SH-SY5Y (cell line): ENCODE results near the gene SURF2.

Source experiments
- GATA2 ChIP-seq: IDR thresholded peaks from 2 replicates; pipeline ENCODE4 v1.6.1; 2011; ENCODE audit warnings: mild to moderate bottlenecking, low read depth, low read length
- GATA3 ChIP-seq: IDR thresholded peaks from 2 replicates; pipeline ENCODE4 v1.6.1; 2011; ENCODE audit warnings: low read depth, mild to moderate bottlenecking, low read length, moderate library complexity

SURF2 gene

GRCh38 chr9:133356391-133357091, at the start of gene SURF2, which contains the start of gene SURF1:
TSS of gene SURF2 (plus strand) at chr9:133356550. CDS start at chr9:133356593, 43 bp downstream.
TSS of gene SURF1 (minus strand) at chr9:133356487. CDS start at chr9:133356453, 34 bp downstream.
- no peak for TF ChIP-seq GATA3

- no peak for TF ChIP-seq GATA2
- no peak for TF ChIP-seq GATA3
Measured at GRCh38 chr9:133307301-133307700, 49.0 kb upstream of the SURF2 start.

- no peak for TF ChIP-seq GATA3
- TF ChIP-seq GATA2: no peak
Measured at GRCh38 chr9:133309608-133310007, 46.7 kb upstream of the SURF2 start.

DNA sequence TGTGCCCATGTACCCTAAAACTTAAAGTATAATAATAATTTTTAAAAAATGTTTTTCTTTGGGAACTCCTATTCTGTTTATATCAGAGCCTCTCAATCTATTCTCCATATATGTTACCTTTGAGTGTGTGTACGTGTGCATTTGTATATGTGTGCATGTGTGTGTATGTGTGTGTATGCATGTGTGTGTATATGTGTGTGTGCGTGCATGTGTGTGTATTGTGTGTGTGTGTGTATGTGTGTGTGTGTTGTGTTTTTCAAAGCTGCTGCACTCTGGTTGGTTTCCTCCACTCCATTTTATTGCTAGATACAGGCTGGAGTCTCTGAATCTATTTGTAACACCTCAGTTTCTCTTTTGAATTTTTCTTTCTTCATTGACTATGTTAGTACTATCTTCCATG, 40.4 kb upstream of the SURF2 start:
- TF ChIP-seq GATA2 (no peak), GATA3 (no peak)

GRCh38 chr9:133320421-133320881, 35.9 kb upstream of the SURF2 start:
- no peak for TF ChIP-seq GATA3
- no peak for TF ChIP-seq GATA2

DNA sequence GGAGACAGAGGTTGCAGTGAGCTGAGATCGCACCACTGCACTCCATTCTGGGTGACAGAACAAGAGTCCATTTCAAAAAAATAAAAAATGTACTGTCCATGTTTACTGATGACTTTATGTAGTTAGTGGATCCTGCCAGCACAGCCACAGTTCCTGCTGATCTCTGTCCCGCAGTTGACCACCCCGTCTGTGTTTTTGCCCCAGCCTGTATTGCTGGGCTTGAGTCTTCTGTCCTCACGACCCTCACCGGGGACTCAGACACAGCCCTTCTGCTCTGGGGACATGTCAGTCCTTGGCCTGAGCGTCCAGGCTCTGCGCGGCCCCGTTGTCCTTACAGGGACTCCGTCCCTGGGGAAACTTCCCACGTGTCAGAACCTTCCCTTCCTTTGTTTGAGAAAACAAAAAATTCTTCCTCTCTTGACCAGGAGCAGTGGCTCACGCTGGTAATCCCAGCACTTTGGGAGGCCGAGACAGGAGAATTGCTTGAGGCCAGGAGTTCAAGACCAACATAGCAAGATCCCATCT, 34.9 kb upstream of the SURF2 start:
- TF ChIP-seq GATA2: no peak
- TF ChIP-seq GATA3: no peak

DNA sequence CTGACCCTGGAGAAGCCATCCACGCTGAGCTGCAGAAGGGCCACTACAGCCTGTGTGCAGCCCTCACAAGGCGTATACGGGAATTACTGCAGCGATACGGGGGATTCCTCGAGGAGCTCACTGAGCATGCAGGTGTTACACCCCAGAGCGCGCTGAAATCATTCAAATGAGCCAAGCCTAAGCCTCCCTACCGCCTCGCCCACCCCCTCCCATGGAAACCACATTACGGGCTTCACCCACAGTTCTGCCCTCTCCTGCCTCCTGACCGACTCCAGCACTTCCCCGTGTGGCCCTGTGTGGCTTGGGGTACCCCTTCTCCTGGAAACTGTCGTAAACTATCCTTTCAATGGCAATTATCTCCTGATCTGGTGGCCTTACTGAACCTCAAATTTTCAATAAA, 33.6 kb upstream of the SURF2 start:
- TF ChIP-seq GATA3 (no peak), GATA2 (no peak)

GRCh38 chr9:133323211-133323610, 33.1 kb upstream of the SURF2 start:
- TF ChIP-seq GATA3 (no peak), GATA2 (no peak)

GRCh38 chr9:133323991-133324703, 32.2 kb upstream of the SURF2 start:
- TF ChIP-seq GATA3 (no peak), GATA2 (no peak)

DNA sequence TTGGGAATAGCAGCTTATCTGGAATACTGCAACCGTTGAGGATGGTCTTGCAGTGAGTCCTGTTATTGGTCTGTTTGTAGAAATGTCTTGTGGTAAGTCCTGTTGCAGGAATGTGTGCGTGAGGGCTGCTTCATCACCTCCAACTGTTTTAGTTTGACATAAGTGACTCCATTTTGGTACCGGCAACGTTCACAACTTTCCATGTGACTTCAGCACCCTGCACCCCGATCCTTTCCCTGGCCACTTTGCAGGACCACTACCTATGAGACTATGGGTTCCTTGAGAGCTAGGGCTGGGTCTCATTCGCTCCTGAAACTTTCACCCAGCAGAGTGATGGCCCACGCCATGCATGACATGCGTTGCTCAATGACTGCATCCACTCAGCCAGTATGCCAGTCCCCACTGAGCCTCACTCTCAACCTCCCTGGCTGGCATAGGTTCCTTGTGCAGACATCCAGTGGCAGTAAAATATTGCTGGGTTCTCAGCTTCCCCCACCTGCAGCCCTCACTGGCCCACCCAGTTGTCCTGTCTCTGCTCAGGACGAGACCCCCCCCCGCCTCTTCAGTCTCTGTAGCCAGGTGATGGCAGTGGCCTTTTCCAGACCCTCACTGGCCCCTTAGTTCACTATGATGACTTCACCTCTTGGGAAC, 28.4 kb upstream of the SURF2 start:
- TF ChIP-seq GATA2 (no peak), GATA3 (no peak)

DNA sequence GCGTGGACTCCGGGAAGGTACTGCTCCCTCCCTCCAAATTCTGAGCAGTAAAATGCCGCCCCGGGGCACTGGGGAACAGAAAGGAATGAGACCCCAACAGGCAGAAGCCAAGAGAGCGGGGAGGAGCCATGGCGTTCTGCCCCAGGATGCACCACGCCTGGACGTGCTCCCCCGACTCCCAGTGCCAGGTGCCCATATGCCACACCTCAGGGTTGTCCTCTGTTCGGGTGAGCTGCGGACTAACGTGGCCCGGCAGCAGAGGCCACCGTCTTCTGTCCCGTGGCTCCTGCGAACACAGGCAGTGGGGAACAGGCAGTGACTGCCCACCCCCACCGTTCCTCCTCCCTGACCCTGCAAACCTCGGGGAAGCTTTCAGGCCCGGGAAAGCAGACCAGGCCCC, 25.1 kb upstream of the SURF2 start:
- TF ChIP-seq GATA2: no peak

DNA sequence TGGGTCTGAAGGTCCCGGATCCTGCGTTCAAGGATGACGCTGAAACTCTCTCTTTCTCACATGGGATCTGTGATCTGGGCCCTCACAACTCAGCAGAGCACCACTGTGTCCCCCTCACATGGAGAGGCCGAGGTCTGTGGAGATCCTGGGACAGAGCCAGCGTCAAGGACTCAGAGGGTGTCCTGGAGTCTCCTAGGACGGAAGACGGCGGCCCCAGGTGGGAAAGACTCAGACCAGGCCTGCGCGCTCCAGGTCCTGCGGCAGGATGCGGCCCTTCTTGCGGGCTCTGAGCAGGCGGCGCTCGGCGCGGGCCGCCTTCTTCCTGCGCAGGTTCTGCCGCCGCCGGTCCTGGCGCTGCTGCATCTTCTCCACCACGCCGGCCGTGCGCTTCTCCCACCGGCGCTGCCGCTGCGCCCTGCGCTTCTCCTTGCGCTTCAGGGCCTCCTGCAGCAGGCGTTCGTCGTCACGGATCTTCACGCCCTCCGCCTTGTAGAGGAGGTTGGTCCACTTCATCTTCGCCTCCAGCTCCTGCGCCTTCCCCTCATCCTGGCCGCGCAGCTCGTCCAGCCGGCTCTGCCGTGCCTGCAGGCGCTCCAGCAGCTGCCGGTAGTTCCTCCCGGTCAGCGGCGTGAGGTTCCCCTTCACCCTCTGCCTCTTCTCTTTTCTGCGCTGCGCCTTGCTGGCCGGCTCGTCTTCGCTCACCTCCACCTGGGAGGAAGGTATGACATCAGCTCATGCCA, 24.5 kb upstream of the SURF2 start:
- no peak for TF ChIP-seq GATA3
- TF ChIP-seq GATA2: no peak

GRCh38 chr9:133332381-133332730, 24.0 kb upstream of the SURF2 start:
- TF ChIP-seq GATA2 (no peak), GATA3 (no peak)

DNA sequence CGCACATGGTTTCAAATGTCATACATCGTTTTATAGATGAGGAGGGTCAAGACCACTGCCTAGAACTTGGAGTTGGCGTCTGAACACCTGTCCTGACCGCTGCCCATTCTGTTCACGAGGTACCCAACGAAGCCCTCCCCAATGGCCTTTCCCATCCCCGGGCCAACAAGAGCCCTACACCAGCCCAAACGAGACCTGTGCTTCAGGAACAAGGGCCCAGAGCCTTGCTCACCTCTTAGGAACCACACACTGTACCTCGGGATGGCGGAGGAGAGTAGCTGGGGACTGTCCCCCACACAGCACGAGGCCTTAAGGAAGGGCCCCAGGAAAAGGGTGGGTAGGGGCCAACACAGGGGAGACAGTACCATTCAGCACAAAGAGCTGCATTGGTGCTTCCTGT, 23.3 kb upstream of the SURF2 start:
- TF ChIP-seq GATA3 (no peak), GATA2 (no peak)

DNA sequence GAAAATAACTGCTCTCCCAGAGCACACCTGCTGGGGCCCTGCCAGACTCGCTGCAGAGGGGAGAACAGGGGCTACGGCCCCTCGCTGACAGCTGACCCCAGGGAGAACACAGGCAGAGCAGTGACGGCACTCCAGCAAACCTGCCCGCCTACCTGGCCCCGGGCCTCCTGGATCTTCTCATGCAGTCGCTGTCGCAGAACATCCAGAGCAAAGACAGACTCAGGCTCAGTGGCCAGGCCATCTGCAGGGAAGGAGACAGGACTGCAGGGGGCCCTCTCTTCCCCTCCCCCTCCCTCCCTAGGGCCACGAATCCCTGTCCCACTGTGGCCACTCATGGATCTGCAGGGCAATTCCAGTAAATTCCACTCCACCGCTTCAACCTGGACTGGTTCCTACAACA, 22.8 kb upstream of the SURF2 start:
- TF ChIP-seq GATA2 (no peak), GATA3 (no peak)
